ENCODE data around the gene KIAA0232.
A peak's percentile ranks its signal among the peaks of the same experiment; 100 is the strongest.
"Not testable (repeated sequence)": the region's sequence is repeated elsewhere in the genome, so short reads cannot be mapped to it uniquely, and the experiment has no call there.

Gene KIAA0232

GRCh38 chr4:6889101-6889735 lies 106.7 kb downstream of the KIAA0232 start:
- DNase-seq, result no peak

- DNase-seq, result no peak
Observed at GRCh38 chr4:6889736-6890324, 107.3 kb downstream of the KIAA0232 start.

- no peak for DNase-seq
Observed at GRCh38 chr4:6890358-6890757, 107.8 kb downstream of the KIAA0232 start.

- not testable (repeated sequence) for DNase-seq
Observed at GRCh38 chr4:6890971-6891370, 108.4 kb downstream of the KIAA0232 start.

GRCh38 chr4:6891436-6892170 lies 109.1 kb downstream of the KIAA0232 start:
- DNase-seq, result no peak

- no peak for DNase-seq
Observed at GRCh38 chr4:6892190-6892908, 109.8 kb downstream of the KIAA0232 start.

GRCh38 chr4:6892909-6893202 lies 110.3 kb downstream of the KIAA0232 start:
- DNase-seq, result no peak

- DNase-seq, result no peak
Observed at GRCh38 chr4:6893449-6894085, 111.0 kb downstream of the KIAA0232 start.

GRCh38 chr4:6894086-6894478 lies 111.6 kb downstream of the KIAA0232 start:
- DNase-seq, result no peak

GRCh38 chr4:6894528-6895498 lies 112.3 kb downstream of the KIAA0232 start:
- DNase-seq, result no peak

GRCh38 chr4:6896035-6896434 lies 113.5 kb downstream of the KIAA0232 start:
- DNase-seq, result no peak

GRCh38 chr4:6898763-6899162 lies 116.2 kb downstream of the KIAA0232 start:
- DNase-seq, result no peak

- DNase-seq, result no peak
Observed at GRCh38 chr4:6900181-6900812, 117.8 kb downstream of the KIAA0232 start.

GRCh38 chr4:6900956-6901355 lies 118.4 kb downstream of the KIAA0232 start:
- DNase-seq, result no peak

- DNase-seq, result no peak
Observed at GRCh38 chr4:6901669-6902317, 119.3 kb downstream of the KIAA0232 start.

GRCh38 chr4:6902318-6903042 lies 120.0 kb downstream of the KIAA0232 start:
- no peak for DNase-seq

GRCh38 chr4:6905516-6906445 lies 123.3 kb downstream of the KIAA0232 start:
- peak; percentile 43 for DNase-seq

GRCh38 chr4:6906486-6906885 lies 124.0 kb downstream of the KIAA0232 start:
- DNase-seq, result not testable (repeated sequence)

GRCh38 chr4:6907658-6908191 lies 125.2 kb downstream of the KIAA0232 start:
- DNase-seq, result no peak

All from NCI-H2171 (cell line).